H1 (cell line): ENCODE results near the gene LTBP1. TPM values are rescaled to one million over a fixed set of nuclear protein-coding genes. Genes with fewer than 3 reads are reported as not detected.

Source experiments
- CTCF ChIA-PET: fragments of 300-600 bp; sonication (Branson Sonifier 250); formaldehyde crosslinking; loops from one replicate; lab custom pipeline; 2021; ENCODE audit not compliant: partially characterized antibody; lab: Charles Lee
- POLR2A ChIA-PET: fragments of 300-600 bp; sonication (Branson Sonifier 250); formaldehyde crosslinking; loops from one replicate; lab custom pipeline; 2021; ENCODE audit warnings: inconsistent platforms; ENCODE audit not compliant: partially characterized antibody; lab: Charles Lee
- DNase-seq, 2 experiments: peaks; one replicate each; pipeline versions ENCODE4 v3.0.0 to v3.0.0-alpha.2; 2010 to 2022; ENCODE audit warnings: low spot score in 2 of 2, low read depth in 1 of 2, mixed read lengths in 1 of 2
- FAIRE-seq: peaks from 2 replicates; lab custom pipeline; 2011; peaks lifted over from hg19 to GRCh38; lab: Jason Lieb, UNC
- H2AFZ ChIP-seq: 2 replicates; pipeline ENCODE4 v1.8.1; 2012; ENCODE audit warnings: low read length, inconsistent platforms
- H2AK5ac ChIP-seq: 2 replicates; pipeline ENCODE4 v1.6.1; 2013; ENCODE audit warnings: low read depth, low read length
- H2BK120ac ChIP-seq: replicated peaks from 2 replicates; pipeline ENCODE3; 2013; ENCODE audit warnings: low read depth, low read length, inconsistent platforms
- H2BK12ac ChIP-seq: 2 replicates; pipeline ENCODE4 v1.6.1; 2013; ENCODE audit warnings: low read depth, low read length
- H2BK15ac ChIP-seq: 2 replicates; pipeline ENCODE4 v1.6.1; 2013; ENCODE audit warnings: low read length
- H2BK20ac ChIP-seq: 2 replicates; pipeline ENCODE4 v1.6.1; 2013; ENCODE audit warnings: low read length
- H2BK5ac ChIP-seq: 2 replicates; pipeline ENCODE4 v1.6.1; 2013; ENCODE audit warnings: low read depth, low read length
- H3K14ac ChIP-seq: 2 replicates; pipeline ENCODE4 v1.6.1; 2013; ENCODE audit warnings: inconsistent platforms; ENCODE audit not compliant: insufficient read length
- H3K18ac ChIP-seq: 2 replicates; pipeline ENCODE4 v1.6.1; 2013; ENCODE audit warnings: low read length; ENCODE audit errors: extremely low read depth
- H3K23ac ChIP-seq: 2 replicates; pipeline ENCODE4 v1.6.1; 2013; ENCODE audit warnings: inconsistent platforms; ENCODE audit not compliant: insufficient read length
- H3K23me2 ChIP-seq: 2 replicates; pipeline ENCODE4 v1.6.1; 2013; ENCODE audit warnings: low read depth, low read length
- H3K27ac ChIP-seq: 2 replicates; pipeline ENCODE4 v1.6.1; 2011; ENCODE audit warnings: low read depth, low read length, inconsistent platforms
- H3K27me3 ChIP-seq, 4 experiments: replicated peaks in 1 of 4; 1 replicate in 1 of 4; 2 replicates in 3 of 4; pipeline versions ENCODE4 v1.6.1 to v1.8.1; 2011 to 2013; ENCODE audit warnings: low read length in 3 of 4, mild to moderate bottlenecking in 3 of 4, inconsistent platforms in 2 of 4, mixed read lengths in 2 of 4, moderate library complexity in 1 of 4; ENCODE audit not compliant: control insufficient read depth in 3 of 4, insufficient read depth in 3 of 4; ENCODE audit errors: extremely low read depth in 1 of 4
- H3K36me3 ChIP-seq, 4 experiments: 2 replicates each; pipeline versions ENCODE4 v1.6.1 to v1.8.1; 2011 to 2013; ENCODE audit warnings: mild to moderate bottlenecking in 4 of 4, low read length in 3 of 4, moderate library complexity in 2 of 4, control low read depth in 1 of 4, inconsistent platforms in 1 of 4; ENCODE audit not compliant: insufficient read depth in 4 of 4, control insufficient read depth in 2 of 4
- H3K4ac ChIP-seq: replicated peaks from 2 replicates; pipeline ENCODE3; 2013; ENCODE audit warnings: low read length, low read depth, mixed read lengths, inconsistent platforms; ENCODE audit not compliant: insufficient read length
- H3K4me1 ChIP-seq, 4 experiments: replicated peaks in 1 of 4; 1 replicate in 1 of 4; 2 replicates in 3 of 4; pipeline versions ENCODE4 v1.6.1 to v1.8.1; 2011 to 2013; ENCODE audit warnings: low read length in 3 of 4, inconsistent platforms in 2 of 4, mixed read lengths in 1 of 4; ENCODE audit not compliant: insufficient read depth in 4 of 4, control insufficient read depth in 3 of 4
- H3K4me2 ChIP-seq, 2 experiments: 2 replicates each; pipeline versions ENCODE4 v1.6.1 to v1.8.1; 2011 to 2013; ENCODE audit warnings: low read depth in 2 of 2, low read length in 2 of 2, control low read depth in 1 of 2, inconsistent platforms in 1 of 2, mild to moderate bottlenecking in 1 of 2; ENCODE audit not compliant: insufficient read depth in 1 of 2
- H3K4me3 ChIP-seq, 4 experiments: fragments of 200-600, 300-600 bp in 1 of 4; sonication (generic), shearing (Covaris generic), sonication (Bioruptor Twin) in 1 of 4; 2 replicates each; pipeline versions ENCODE4 v1.5.1 to v1.8.1; 2011 to 2016; ENCODE audit warnings: low read length in 4 of 4, low read depth in 3 of 4, control low read depth in 2 of 4, inconsistent platforms in 2 of 4, mild to moderate bottlenecking in 2 of 4, mixed read lengths in 1 of 4, moderate library complexity in 1 of 4; ENCODE audit not compliant: insufficient read depth in 2 of 4; ENCODE audit errors: extremely low read depth in 1 of 4
- H3K56ac ChIP-seq: replicated peaks from 2 replicates; pipeline ENCODE3; 2013; ENCODE audit warnings: low read depth, mild to moderate bottlenecking, mixed read lengths, low read length, inconsistent platforms; ENCODE audit not compliant: insufficient read length
- H3K79me1 ChIP-seq: 2 replicates; pipeline ENCODE4 v1.6.1; 2013; ENCODE audit warnings: low read depth, low read length, control low read depth
- H3K79me2 ChIP-seq, 2 experiments: 2 replicates each; pipeline versions ENCODE4 v1.6.1 to v1.8.1; 2012 to 2013; ENCODE audit warnings: low read length in 2 of 2, mild to moderate bottlenecking in 2 of 2, inconsistent platforms in 1 of 2; ENCODE audit not compliant: insufficient read depth in 2 of 2, control insufficient read depth in 1 of 2
- H3K9ac ChIP-seq, 4 experiments: replicated peaks in 1 of 4; 1 replicate in 1 of 4; 2 replicates in 3 of 4; pipeline versions ENCODE4 v1.6.1 to v1.8.1; 2011 to 2013; ENCODE audit warnings: low read depth in 3 of 4, low read length in 3 of 4, control low read depth in 2 of 4, mild to moderate bottlenecking in 2 of 4, moderate library complexity in 2 of 4, inconsistent platforms in 1 of 4; ENCODE audit errors: extremely low read depth in 1 of 4
- H3K9me3 ChIP-seq, 2 experiments: 2 replicates each; pipeline versions ENCODE4 v1.6.1 to v1.8.1; 2012 to 2013; ENCODE audit warnings: mild to moderate bottlenecking in 2 of 2, moderate library complexity in 2 of 2, control low read depth in 1 of 2, inconsistent platforms in 1 of 2, low read depth in 1 of 2, low read length in 1 of 2, mixed read lengths in 1 of 2; ENCODE audit not compliant: insufficient read depth in 2 of 2
- H4K20me1 ChIP-seq, 2 experiments: replicated peaks in 1 of 2; 2 replicates each; pipeline versions ENCODE3 to v1.8.1; 2011 to 2013; ENCODE audit warnings: inconsistent platforms in 2 of 2, low read length in 2 of 2, mild to moderate bottlenecking in 1 of 2; ENCODE audit not compliant: insufficient read depth in 2 of 2, control insufficient read depth in 1 of 2
- H4K5ac ChIP-seq: 2 replicates; pipeline ENCODE4 v1.6.1; 2013; ENCODE audit warnings: low read length, low read depth, mixed read lengths, inconsistent platforms; ENCODE audit not compliant: insufficient read length
- H4K8ac ChIP-seq: 2 replicates; pipeline ENCODE4 v1.8.0; 2013; ENCODE audit warnings: mild to moderate bottlenecking, moderate library complexity, low read length, inconsistent platforms; ENCODE audit not compliant: insufficient read depth; ENCODE audit errors: extremely low read depth
- H4K91ac ChIP-seq: replicated peaks from 2 replicates; pipeline ENCODE3; 2013; ENCODE audit warnings: low read length, mixed read lengths, inconsistent platforms; ENCODE audit not compliant: insufficient read length
- EZH2 ChIP-seq: fragments of 200-600 bp; sonication (generic); IDR thresholded peaks from 2 replicates; pipeline ENCODE4 v1.7.1; 2012; ENCODE audit warnings: low read depth, mild to moderate bottlenecking, moderate library complexity, low read length, inconsistent platforms; ENCODE audit not compliant: severe bottlenecking
- FOSL1 ChIP-seq: IDR thresholded peaks from 2 replicates; pipeline ENCODE4 v1.6.1; 2011; ENCODE audit warnings: mild to moderate bottlenecking, low read depth, low read length, moderate library complexity; ENCODE audit not compliant: insufficient read depth
- MAFK ChIP-seq: IDR thresholded peaks from 2 replicates; pipeline ENCODE4 v1.6.1; 2012; ENCODE audit warnings: low read depth, mild to moderate bottlenecking, improper control_type of control experiment, low read length
- POLR2A ChIP-seq, 2 experiments: IDR thresholded peaks; 1 replicate in 1 of 2; 2 replicates in 1 of 2; pipeline ENCODE4 v1.6.1; 2011; ENCODE audit warnings: low read depth in 2 of 2, low read length in 2 of 2, mild to moderate bottlenecking in 2 of 2; ENCODE audit errors: control extremely low read depth in 1 of 2
- SRF ChIP-seq: IDR thresholded peaks from 2 replicates; pipeline ENCODE4 v1.6.1; 2011; ENCODE audit warnings: mild to moderate bottlenecking, low read depth, low read length, moderate library complexity
- TAF1 ChIP-seq: IDR thresholded peaks from 2 replicates; pipeline ENCODE4 v1.6.1; 2011; ENCODE audit warnings: mild to moderate bottlenecking, low read depth, low read length
- WGBS, 2 experiments: shearing (Covaris generic) in 1 of 2; methylation state at CpG; one replicate each; pipeline versions ENCODE4 v1.1.6 to v1.1.7; 2013 to 2015; ENCODE audit warnings: low lambda C conversion rate in 2 of 2, mixed read lengths in 2 of 2, inconsistent platforms in 1 of 2, low coverage in 1 of 2, missing lambda C conversion rate in 1 of 2; ENCODE audit not compliant: insufficient replicate concordance in 2 of 2, insufficient coverage in 1 of 2, insufficient read length in 1 of 2; ENCODE audit errors: extremely low coverage in 1 of 2, missing lambda C conversion rate in 1 of 2; 5-methylcytosine and 5-hydroxymethylcytosine counted together
- polyA plus RNA-seq, 7 experiments: library from polyadenylated mRNA; depleted of rRNA in 3 of 7; stranded (reverse) in 5 of 7; unstranded in 2 of 7; fragments of >200 nt in 5 of 7; fragments of 200-250 nt in 2 of 7; gene quantifications; 1 replicate in 5 of 7; 2 replicates in 1 of 7; 4 replicates in 1 of 7; pipeline versions ENCODE4 v1.2.1 to v1.2.3, GENCODE V29; 2011 to 2013; ENCODE audit warnings: missing spikeins in 2 of 7, mixed read lengths in 2 of 7
- total RNA-seq: library from RNA; stranded (reverse); fragmentation: NEBNext Ultra II Directional; extraction: Animal tissue kit (Norgen Biotek cat#: 25700); gene quantifications from 2 replicates; pipeline ENCODE4 v1.2.1, GENCODE V29; 2021

Gene LTBP1
- total and polyA plus RNA-seq, 2 of the 8 experiments (the other 6 are each of a cell fraction or from before 2014, with no cell fraction given), result 15.4 to 24.7 TPM

- TF ChIP-seq SRF (no peak), TAF1 (no peak), EZH2 (no peak), FOSL1 (no peak), MAFK (no peak), POLR2A (IDR thresholded peaks at IDR 0.05; ENCODE audit: control extremely low read depth in 1 of 2, low read depth in 2 of 2, low read length in 2 of 2) (no peak)
- Histone ChIP-seq H3K4ac (no peak overlapping the region), H3K36me3 (no peaks in the 10 kb centered on the region), H3K79me2 (no peaks in the 10 kb centered on the region), H2BK5ac (no peak overlapping the region), H3K27ac (no peak overlapping the region), H3K9ac (no peak overlapping the region), H3K14ac (no peak overlapping the region), H2BK12ac (no peak overlapping the region), H3K23me2 (no peaks in the 10 kb centered on the region), H4K5ac (no peak overlapping the region), H3K9me3 (no peaks in the 10 kb centered on the region), H3K4me2 (no peak overlapping the region), H3K27me3 (no peaks in the 10 kb centered on the region), H3K79me1 (no peaks in the 10 kb centered on the region), H3K23ac (no peak overlapping the region), H2BK120ac (no peak overlapping the region), H2AFZ (no peak overlapping the region), H2AK5ac (no peak overlapping the region), H2BK15ac (no peak overlapping the region), H4K91ac (no peak overlapping the region), H4K20me1 (no peaks in the 10 kb centered on the region), H2BK20ac (no peak overlapping the region), H4K8ac (no peak overlapping the region), H3K56ac (no peak overlapping the region), H3K4me3 (no peak overlapping the region), H3K18ac (no peak overlapping the region), H3K4me1 (no peaks in the 10 kb centered on the region)
- FAIRE-seq, result no peak
- DNase-seq, result no peak
- ChIA-PET POLR2A (no interaction called here), CTCF (interaction anchor here (0.6 to 1.5 kb wide), 10 partner anchors 8 to 656 kb away, joined by 3 to 7 read pairs (median 3); no protein-coding TSS in a partner anchor)
- 90% methylated on average over 3 of the region's 3 CpGs; no CpG with 5 or more reads in 1 of the 2 experiments for WGBS, 2 experiments
Observed at GRCh38 chr2:33126958-33127357, 180.2 kb downstream of the LTBP1 start.
